Fibroblast of pulmonary artery (primary cell): ENCODE measurements around the gene THSD7A.

Experiments used
- DNase-seq: peaks from one replicate; pipeline ENCODE4 v3.0.0-alpha.2; 2010; ENCODE audit warnings: low read depth
- H3K4me3 ChIP-seq: replicated peaks from 2 replicates; pipeline ENCODE4 v1.5.1; 2011; ENCODE audit warnings: low read depth, mild to moderate bottlenecking, control low read depth, low read length, moderate library complexity
- CTCF ChIP-seq: IDR thresholded peaks from 2 replicates; pipeline ENCODE4 v1.5.1; 2011; ENCODE audit warnings: mild to moderate bottlenecking, control low read depth, low read length, inconsistent platforms; ENCODE audit errors: missing control alignments

THSD7A gene

DNA sequence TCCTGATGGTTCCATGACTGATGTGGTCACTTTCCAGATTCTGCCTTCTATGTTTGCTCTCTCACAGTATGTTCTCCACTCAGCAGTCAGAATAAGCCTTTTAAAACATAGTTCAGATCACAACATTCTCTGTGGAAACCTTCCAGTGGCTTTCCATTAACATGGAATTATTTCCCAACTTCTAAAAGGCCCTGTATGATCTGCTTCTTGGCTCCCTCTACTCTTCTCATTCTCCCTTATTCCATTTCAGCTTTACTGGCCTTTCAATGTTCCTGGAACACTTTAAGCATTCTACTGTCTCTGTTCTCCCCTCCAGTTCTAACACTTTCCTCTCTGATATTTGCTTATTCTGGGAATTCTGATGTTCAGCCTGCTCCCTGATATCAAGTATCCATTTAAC, 325.6 kb downstream of the THSD7A start:
- no peak for TF ChIP-seq CTCF
- no peak for DNase-seq
- no peak overlapping the region for H3K4me3 ChIP-seq

GRCh38 chr7:11505471-11505985, 326.5 kb downstream of the THSD7A start:
- DNase-seq, result no peak
- TF ChIP-seq CTCF, result no peak
- no peak overlapping the region for H3K4me3 ChIP-seq

- no peak for TF ChIP-seq CTCF
- no peak overlapping the region for H3K4me3 ChIP-seq
- peak; percentile 70 for DNase-seq
Observed at GRCh38 chr7:11492307-11492706, 339.7 kb downstream of the THSD7A start.

GRCh38 chr7:11491811-11492210, 340.2 kb downstream of the THSD7A start:
- no peak overlapping the region for H3K4me3 ChIP-seq
- DNase-seq, result no peak
- no peak for TF ChIP-seq CTCF

DNA sequence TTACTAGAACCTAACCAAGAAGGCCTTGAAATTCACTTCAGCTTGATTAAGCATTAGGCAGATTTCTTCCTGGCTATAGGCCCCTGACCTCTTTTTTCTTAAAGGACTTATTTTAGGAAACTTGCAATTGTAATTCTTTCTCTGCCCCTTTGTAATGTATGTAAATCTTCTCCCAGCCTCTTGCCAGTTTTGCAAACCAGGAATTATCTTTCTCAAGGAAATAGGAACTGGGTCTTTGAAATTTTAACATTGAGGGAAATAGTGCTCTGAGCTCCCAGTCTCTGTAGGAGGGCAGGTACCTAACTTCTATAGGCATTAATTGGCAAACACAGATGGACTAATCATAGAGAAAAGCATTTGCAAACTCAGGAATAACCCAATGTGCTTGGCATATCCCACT, 342.7 kb downstream of the THSD7A start:
- TF ChIP-seq CTCF, result no peak
- no peak for DNase-seq
- H3K4me3 ChIP-seq, result no peak overlapping the region

GRCh38 chr7:11486271-11486670, 345.7 kb downstream of the THSD7A start:
- peak; percentile 33 for DNase-seq
- H3K4me3 ChIP-seq, result no peak overlapping the region
- TF ChIP-seq CTCF, result peak; percentile 42

GRCh38 chr7:11485636-11486035, 346.4 kb downstream of the THSD7A start:
- no peak overlapping the region for H3K4me3 ChIP-seq
- DNase-seq, result no peak
- no peak for TF ChIP-seq CTCF
